ENCODE measurements around the gene CHST15. TPM values are rescaled to one million over a fixed set of nuclear protein-coding genes. Genes with fewer than 3 reads are reported as not detected.

Gene CHST15
- total and polyA plus RNA-seq, 2 of the 13 experiments (the other 11 are each of a cell fraction or from before 2014, with no cell fraction given) = 1.4 to 94.7 TPM

DNA sequence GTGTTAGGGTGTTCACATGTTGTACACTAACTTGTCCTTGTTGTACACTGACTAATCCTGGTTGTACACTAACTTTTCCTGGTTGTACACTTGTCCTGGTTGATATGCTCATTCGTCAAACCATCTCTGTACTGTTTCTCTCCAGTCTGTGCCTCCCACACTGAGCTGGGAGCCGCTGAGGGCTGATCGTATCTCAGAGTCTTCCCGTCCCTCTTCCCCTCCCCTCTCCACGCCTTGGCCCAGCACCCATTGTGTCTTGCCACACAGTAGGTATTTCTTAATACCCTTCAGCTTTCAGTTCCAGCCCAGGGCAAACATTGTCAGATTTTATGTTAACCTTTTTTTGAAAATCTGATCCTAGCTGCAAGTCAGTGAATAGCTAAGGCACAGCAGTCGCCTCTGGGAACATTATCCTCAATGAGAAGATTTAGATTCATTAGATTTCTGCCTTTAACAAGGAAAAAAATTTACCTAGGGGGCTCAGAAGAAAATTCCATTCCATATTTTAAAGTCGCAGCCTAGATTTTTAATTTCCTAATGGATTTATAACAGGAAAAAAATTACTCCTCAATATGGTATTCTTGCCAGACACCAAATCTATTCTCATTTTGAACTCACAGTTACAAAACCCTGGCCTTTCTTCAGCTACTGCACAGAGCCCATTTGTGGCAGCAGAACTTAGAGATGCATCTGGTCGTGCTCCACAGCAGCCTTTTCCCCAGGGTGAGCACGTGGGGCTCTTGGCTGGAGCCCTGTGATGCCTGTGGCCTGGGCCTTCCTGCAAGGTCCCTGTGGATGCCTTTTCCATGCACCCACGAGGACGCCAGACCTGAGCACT, 33.0 kb upstream of the CHST15 start:
- Histone ChIP-seq H4K20me1 (ENCODE audit: insufficient read depth, low read length) (no peaks in the 10 kb centered on the region), H3K9me3 (ENCODE audit: low read length) (no peaks in the 10 kb centered on the region), H3K79me2 (ENCODE audit: insufficient read depth, low read length) (no peaks in the 10 kb centered on the region), H3K9ac (ENCODE audit: insufficient read depth, low read depth, low read length) (no peak overlapping the region), H3K4me2 (ENCODE audit: low read depth, low read length) (peak overlapping the region; percentile 25; the same call in 1 of the 2 replicates), H3K36me3 (replicated peaks in 1 of 2; ENCODE audit: control insufficient read depth in 1 of 2, insufficient read depth in 2 of 2, low read length in 2 of 2) (no peaks in the 10 kb centered on the region), H2AFZ (ENCODE audit: low read length) (no peak overlapping the region), H3K4me3 (replicated peaks in 1 of 3; ENCODE audit: insufficient read depth in 1 of 3, low read depth in 2 of 3, low read length in 3 of 3) (no peak overlapping the region), H3K27ac (ENCODE audit: extremely low read length, insufficient read depth, low read length) (no peak overlapping the region), H3K27me3 (ENCODE audit: control insufficient read depth in 1 of 2, insufficient read depth in 2 of 2, low read length in 2 of 2) (peaks cover 10 to 51% of the 10 kb centered on the region in 2 experiments; a peak in 4 of 5 replicates), H3K4me1 (ENCODE audit: insufficient read depth, low read length) (peaks cover 49% of the 10 kb centered on the region)
- 14% methylated on average over 9 of the region's 11 CpGs for WGBS (ENCODE audit: low lambda C conversion rate)
- CTCF ChIA-PET (ENCODE audit: low intra/inter-chr PET ratio, low total read pairs) = no interaction called here
- ATAC-seq = peak; percentile 26; the same call in 2 of the 3 replicates
- no TSS peak for BruUV-seq (replicated peaks)
- POLR2A ChIA-PET = no interaction called here
- no peak for FAIRE-seq
- intact Hi-C loops (cut with micrococcal nuclease; ENCODE audit: unreplicated experiment) (no loop called here), in situ Hi-C loops (cut with HindIII; ENCODE audit: extremely low pct_ligation_motif_present, low pct_unique_long_range_greater_than_20kb) (no loop called here)
- TF ChIP-seq RBAK (CRISPR knock-in tag; IDR thresholded peaks at IDR 0.05) = no peak
- TF ChIP-seq, protein P1, sequence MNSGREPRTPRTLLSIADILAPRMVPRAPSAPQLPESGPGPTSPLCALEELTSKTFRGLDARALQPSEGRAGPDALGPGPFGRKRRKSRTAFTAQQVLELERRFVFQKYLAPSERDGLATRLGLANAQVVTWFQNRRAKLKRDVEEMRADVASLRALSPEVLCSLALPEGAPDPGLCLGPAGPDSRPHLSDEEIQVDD (CRISPR knock-in tag; IDR thresholded peaks at IDR 0.05; ENCODE audit: borderline replicate concordance) = no peak
- TF ChIP-seq, protein P2, sequence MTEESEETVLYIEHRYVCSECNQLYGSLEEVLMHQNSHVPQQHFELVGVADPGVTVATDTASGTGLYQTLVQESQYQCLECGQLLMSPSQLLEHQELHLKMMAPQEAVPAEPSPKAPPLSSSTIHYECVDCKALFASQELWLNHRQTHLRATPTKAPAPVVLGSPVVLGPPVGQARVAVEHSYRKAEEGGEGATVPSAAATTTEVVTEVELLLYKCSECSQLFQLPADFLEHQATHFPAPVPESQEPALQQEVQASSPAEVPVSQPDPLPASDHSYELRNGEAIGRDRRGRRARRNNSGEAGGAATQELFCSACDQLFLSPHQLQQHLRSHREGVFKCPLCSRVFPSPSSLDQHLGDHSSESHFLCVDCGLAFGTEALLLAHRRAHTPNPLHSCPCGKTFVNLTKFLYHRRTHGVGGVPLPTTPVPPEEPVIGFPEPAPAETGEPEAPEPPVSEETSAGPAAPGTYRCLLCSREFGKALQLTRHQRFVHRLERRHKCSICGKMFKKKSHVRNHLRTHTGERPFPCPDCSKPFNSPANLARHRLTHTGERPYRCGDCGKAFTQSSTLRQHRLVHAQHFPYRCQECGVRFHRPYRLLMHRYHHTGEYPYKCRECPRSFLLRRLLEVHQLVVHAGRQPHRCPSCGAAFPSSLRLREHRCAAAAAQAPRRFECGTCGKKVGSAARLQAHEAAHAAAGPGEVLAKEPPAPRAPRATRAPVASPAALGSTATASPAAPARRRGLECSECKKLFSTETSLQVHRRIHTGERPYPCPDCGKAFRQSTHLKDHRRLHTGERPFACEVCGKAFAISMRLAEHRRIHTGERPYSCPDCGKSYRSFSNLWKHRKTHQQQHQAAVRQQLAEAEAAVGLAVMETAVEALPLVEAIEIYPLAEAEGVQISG (CRISPR knock-in tag; IDR thresholded peaks at IDR 0.05) = no peak
- TF ChIP-seq GATA4 (IDR thresholded peaks at IDR 0.05; ENCODE audit: borderline replicate concordance, low read depth) = no peak
- TF ChIP-seq KDM5B (CRISPR knock-in tag; IDR thresholded peaks at IDR 0.05; ENCODE audit: borderline replicate concordance) = no peak
- TF ChIP-seq ZBTB21 (CRISPR knock-in tag; IDR thresholded peaks at IDR 0.05) = no peak
- no peak for TF ChIP-seq DPF2 (CRISPR knock-in tag; IDR thresholded peaks at IDR 0.05; ENCODE audit: borderline replicate concordance, low read depth)
- TF ChIP-seq ZNF20 (CRISPR knock-in tag; IDR thresholded peaks at IDR 0.05) = no peak
- no peak for DNase-seq (ENCODE audit: low spot score)

Data from HepG2 (cell line).